H1 (cell line): ENCODE data around the gene RNF220. TPM values are rescaled to one million over a fixed set of nuclear protein-coding genes. Genes with fewer than 3 reads are reported as not detected.

Experiments
- CTCF ChIA-PET: fragments of 300-600 bp; sonication (Branson Sonifier 250); formaldehyde crosslinking; loops from one replicate; lab custom pipeline; 2021; ENCODE audit not compliant: partially characterized antibody; lab: Charles Lee
- POLR2A ChIA-PET: fragments of 300-600 bp; sonication (Branson Sonifier 250); formaldehyde crosslinking; loops from one replicate; lab custom pipeline; 2021; ENCODE audit warnings: inconsistent platforms; ENCODE audit not compliant: partially characterized antibody; lab: Charles Lee
- DNase-seq, 2 experiments: peaks; one replicate each; pipeline versions ENCODE4 v3.0.0 to v3.0.0-alpha.2; 2010 to 2022; ENCODE audit warnings: low spot score in 2 of 2, low read depth in 1 of 2, mixed read lengths in 1 of 2
- FAIRE-seq: peaks from 2 replicates; lab custom pipeline; 2011; peaks lifted over from hg19 to GRCh38; lab: Jason Lieb, UNC
- H2AFZ ChIP-seq: 2 replicates; pipeline ENCODE4 v1.8.1; 2012; ENCODE audit warnings: low read length, inconsistent platforms
- H2AK5ac ChIP-seq: 2 replicates; pipeline ENCODE4 v1.6.1; 2013; ENCODE audit warnings: low read depth, low read length
- H2BK120ac ChIP-seq: replicated peaks from 2 replicates; pipeline ENCODE3; 2013; ENCODE audit warnings: low read depth, low read length, inconsistent platforms
- H2BK12ac ChIP-seq: 2 replicates; pipeline ENCODE4 v1.6.1; 2013; ENCODE audit warnings: low read depth, low read length
- H2BK15ac ChIP-seq: 2 replicates; pipeline ENCODE4 v1.6.1; 2013; ENCODE audit warnings: low read length
- H2BK20ac ChIP-seq: 2 replicates; pipeline ENCODE4 v1.6.1; 2013; ENCODE audit warnings: low read length
- H2BK5ac ChIP-seq: 2 replicates; pipeline ENCODE4 v1.6.1; 2013; ENCODE audit warnings: low read depth, low read length
- H3K14ac ChIP-seq: 2 replicates; pipeline ENCODE4 v1.6.1; 2013; ENCODE audit warnings: inconsistent platforms; ENCODE audit not compliant: insufficient read length
- H3K18ac ChIP-seq: 2 replicates; pipeline ENCODE4 v1.6.1; 2013; ENCODE audit warnings: low read length; ENCODE audit errors: extremely low read depth
- H3K23ac ChIP-seq: 2 replicates; pipeline ENCODE4 v1.6.1; 2013; ENCODE audit warnings: inconsistent platforms; ENCODE audit not compliant: insufficient read length
- H3K23me2 ChIP-seq: 2 replicates; pipeline ENCODE4 v1.6.1; 2013; ENCODE audit warnings: low read depth, low read length
- H3K27ac ChIP-seq: 2 replicates; pipeline ENCODE4 v1.6.1; 2011; ENCODE audit warnings: low read depth, low read length, inconsistent platforms
- H3K27me3 ChIP-seq, 4 experiments: replicated peaks in 1 of 4; 1 replicate in 1 of 4; 2 replicates in 3 of 4; pipeline versions ENCODE4 v1.6.1 to v1.8.1; 2011 to 2013; ENCODE audit warnings: low read length in 3 of 4, mild to moderate bottlenecking in 3 of 4, inconsistent platforms in 2 of 4, mixed read lengths in 2 of 4, moderate library complexity in 1 of 4; ENCODE audit not compliant: control insufficient read depth in 3 of 4, insufficient read depth in 3 of 4; ENCODE audit errors: extremely low read depth in 1 of 4
- H3K36me3 ChIP-seq, 4 experiments: 2 replicates each; pipeline versions ENCODE4 v1.6.1 to v1.8.1; 2011 to 2013; ENCODE audit warnings: mild to moderate bottlenecking in 4 of 4, low read length in 3 of 4, moderate library complexity in 2 of 4, control low read depth in 1 of 4, inconsistent platforms in 1 of 4; ENCODE audit not compliant: insufficient read depth in 4 of 4, control insufficient read depth in 2 of 4
- H3K4ac ChIP-seq: replicated peaks from 2 replicates; pipeline ENCODE3; 2013; ENCODE audit warnings: low read length, low read depth, mixed read lengths, inconsistent platforms; ENCODE audit not compliant: insufficient read length
- H3K4me1 ChIP-seq, 4 experiments: replicated peaks in 1 of 4; 1 replicate in 1 of 4; 2 replicates in 3 of 4; pipeline versions ENCODE4 v1.6.1 to v1.8.1; 2011 to 2013; ENCODE audit warnings: low read length in 3 of 4, inconsistent platforms in 2 of 4, mixed read lengths in 1 of 4; ENCODE audit not compliant: insufficient read depth in 4 of 4, control insufficient read depth in 3 of 4
- H3K4me2 ChIP-seq, 2 experiments: 2 replicates each; pipeline versions ENCODE4 v1.6.1 to v1.8.1; 2011 to 2013; ENCODE audit warnings: low read depth in 2 of 2, low read length in 2 of 2, control low read depth in 1 of 2, inconsistent platforms in 1 of 2, mild to moderate bottlenecking in 1 of 2; ENCODE audit not compliant: insufficient read depth in 1 of 2
- H3K4me3 ChIP-seq, 4 experiments: fragments of 200-600, 300-600 bp in 1 of 4; sonication (generic), shearing (Covaris generic), sonication (Bioruptor Twin) in 1 of 4; 2 replicates each; pipeline versions ENCODE4 v1.5.1 to v1.8.1; 2011 to 2016; ENCODE audit warnings: low read length in 4 of 4, low read depth in 3 of 4, control low read depth in 2 of 4, inconsistent platforms in 2 of 4, mild to moderate bottlenecking in 2 of 4, mixed read lengths in 1 of 4, moderate library complexity in 1 of 4; ENCODE audit not compliant: insufficient read depth in 2 of 4; ENCODE audit errors: extremely low read depth in 1 of 4
- H3K56ac ChIP-seq: replicated peaks from 2 replicates; pipeline ENCODE3; 2013; ENCODE audit warnings: low read depth, mild to moderate bottlenecking, mixed read lengths, low read length, inconsistent platforms; ENCODE audit not compliant: insufficient read length
- H3K79me1 ChIP-seq: 2 replicates; pipeline ENCODE4 v1.6.1; 2013; ENCODE audit warnings: low read depth, low read length, control low read depth
- H3K79me2 ChIP-seq, 2 experiments: 2 replicates each; pipeline versions ENCODE4 v1.6.1 to v1.8.1; 2012 to 2013; ENCODE audit warnings: low read length in 2 of 2, mild to moderate bottlenecking in 2 of 2, inconsistent platforms in 1 of 2; ENCODE audit not compliant: insufficient read depth in 2 of 2, control insufficient read depth in 1 of 2
- H3K9ac ChIP-seq, 4 experiments: replicated peaks in 1 of 4; 1 replicate in 1 of 4; 2 replicates in 3 of 4; pipeline versions ENCODE4 v1.6.1 to v1.8.1; 2011 to 2013; ENCODE audit warnings: low read depth in 3 of 4, low read length in 3 of 4, control low read depth in 2 of 4, mild to moderate bottlenecking in 2 of 4, moderate library complexity in 2 of 4, inconsistent platforms in 1 of 4; ENCODE audit errors: extremely low read depth in 1 of 4
- H3K9me3 ChIP-seq, 2 experiments: 2 replicates each; pipeline versions ENCODE4 v1.6.1 to v1.8.1; 2012 to 2013; ENCODE audit warnings: mild to moderate bottlenecking in 2 of 2, moderate library complexity in 2 of 2, control low read depth in 1 of 2, inconsistent platforms in 1 of 2, low read depth in 1 of 2, low read length in 1 of 2, mixed read lengths in 1 of 2; ENCODE audit not compliant: insufficient read depth in 2 of 2
- H4K20me1 ChIP-seq, 2 experiments: replicated peaks in 1 of 2; 2 replicates each; pipeline versions ENCODE3 to v1.8.1; 2011 to 2013; ENCODE audit warnings: inconsistent platforms in 2 of 2, low read length in 2 of 2, mild to moderate bottlenecking in 1 of 2; ENCODE audit not compliant: insufficient read depth in 2 of 2, control insufficient read depth in 1 of 2
- H4K5ac ChIP-seq: 2 replicates; pipeline ENCODE4 v1.6.1; 2013; ENCODE audit warnings: low read length, low read depth, mixed read lengths, inconsistent platforms; ENCODE audit not compliant: insufficient read length
- H4K8ac ChIP-seq: 2 replicates; pipeline ENCODE4 v1.8.0; 2013; ENCODE audit warnings: mild to moderate bottlenecking, moderate library complexity, low read length, inconsistent platforms; ENCODE audit not compliant: insufficient read depth; ENCODE audit errors: extremely low read depth
- H4K91ac ChIP-seq: replicated peaks from 2 replicates; pipeline ENCODE3; 2013; ENCODE audit warnings: low read length, mixed read lengths, inconsistent platforms; ENCODE audit not compliant: insufficient read length
- CTCF ChIP-seq, 3 experiments: IDR thresholded peaks; 1 replicate in 2 of 3; 2 replicates in 1 of 3; pipeline versions ENCODE4 v1.5.1 to v1.6.1; 2011; ENCODE audit warnings: low read length in 3 of 3, mild to moderate bottlenecking in 3 of 3, inconsistent platforms in 2 of 3, low read depth in 1 of 3, moderate library complexity in 1 of 3; ENCODE audit not compliant: insufficient read depth in 1 of 3; ENCODE audit errors: control extremely low read depth in 1 of 3
- FOSL1 ChIP-seq: IDR thresholded peaks from 2 replicates; pipeline ENCODE4 v1.6.1; 2011; ENCODE audit warnings: mild to moderate bottlenecking, low read depth, low read length, moderate library complexity; ENCODE audit not compliant: insufficient read depth
- GABPA ChIP-seq: IDR thresholded peaks from 2 replicates; pipeline ENCODE4 v1.6.1; 2011; ENCODE audit warnings: mild to moderate bottlenecking, low read length, moderate library complexity, borderline replicate concordance; ENCODE audit not compliant: insufficient read depth
- JUN ChIP-seq: IDR thresholded peaks from 2 replicates; pipeline ENCODE4 v1.6.1; 2011; ENCODE audit warnings: low read depth, mild to moderate bottlenecking, improper control_type of control experiment, low read length
- KDM5A ChIP-seq: fragments of 200-600 bp; IDR thresholded peaks from 2 replicates; pipeline ENCODE4 v1.7.1; 2012; ENCODE audit warnings: mild to moderate bottlenecking, low read length, inconsistent platforms, mixed read lengths
- SIN3A ChIP-seq, 2 experiments: IDR thresholded peaks in 1 of 2; conservative IDR thresholded peaks in 1 of 2; 2 replicates each; pipeline ENCODE4 v1.6.1; 2011 to 2012; ENCODE audit warnings: low read length in 2 of 2, improper control_type of control experiment in 1 of 2, low read depth in 1 of 2, mild to moderate bottlenecking in 1 of 2
- SIRT6 ChIP-seq: IDR thresholded peaks from one replicate; pipeline ENCODE4 v1.7.1; 2012; ENCODE audit warnings: low read length, inconsistent platforms
- WGBS, 2 experiments: shearing (Covaris generic) in 1 of 2; methylation state at CpG; one replicate each; pipeline versions ENCODE4 v1.1.6 to v1.1.7; 2013 to 2015; ENCODE audit warnings: low lambda C conversion rate in 2 of 2, mixed read lengths in 2 of 2, inconsistent platforms in 1 of 2, low coverage in 1 of 2, missing lambda C conversion rate in 1 of 2; ENCODE audit not compliant: insufficient replicate concordance in 2 of 2, insufficient coverage in 1 of 2, insufficient read length in 1 of 2; ENCODE audit errors: extremely low coverage in 1 of 2, missing lambda C conversion rate in 1 of 2; 5-methylcytosine and 5-hydroxymethylcytosine counted together
- polyA plus RNA-seq, 7 experiments: library from polyadenylated mRNA; depleted of rRNA in 3 of 7; stranded (reverse) in 5 of 7; unstranded in 2 of 7; fragments of >200 nt in 5 of 7; fragments of 200-250 nt in 2 of 7; gene quantifications; 1 replicate in 5 of 7; 2 replicates in 1 of 7; 4 replicates in 1 of 7; pipeline versions ENCODE4 v1.2.1 to v1.2.3, GENCODE V29; 2011 to 2013; ENCODE audit warnings: missing spikeins in 2 of 7, mixed read lengths in 2 of 7
- total RNA-seq: library from RNA; stranded (reverse); fragmentation: NEBNext Ultra II Directional; extraction: Animal tissue kit (Norgen Biotek cat#: 25700); gene quantifications from 2 replicates; pipeline ENCODE4 v1.2.1, GENCODE V29; 2021

The RNF220 gene
- total and polyA plus RNA-seq, 2 of the 8 experiments (the other 6 are each of a cell fraction or from before 2014, with no cell fraction given), result 123 to 160 TPM

GRCh38 chr1:44566281-44567046 lies 161.4 kb downstream of the RNF220 start:
- H3K27me3 ChIP-seq, result peaks cover 0 to 15% (median 5%) of the 10 kb centered on the region in 4 experiments; a peak in 4 of 7 replicates

More at GRCh38 chr1:44566281-44567046, 161.4 kb downstream of the RNF220 start:
- ChIA-PET POLR2A (interaction anchor here (1.1 kb wide), 1 partner anchor 23 kb away, joined by 4 read pairs; no protein-coding TSS in a partner anchor), CTCF (interaction anchor here (0.7 to 11.1 kb wide), 16 partner anchors 11 to 251 kb away, joined by 3 to 112 read pairs (median 4); no protein-coding TSS in a partner anchor)
- Histone ChIP-seq H3K4me2 (no peak overlapping the region), H4K5ac (no peak overlapping the region), H3K4ac (no peak overlapping the region), H2BK15ac (no peak overlapping the region), H3K4me1 (peaks cover 0 to 10% (median 3%) of the 10 kb centered on the region in 4 experiments; a peak in 5 of 7 replicates), H4K8ac (no peak overlapping the region; the same call in 1 of the 2 replicates), H3K9me3 (no peaks in the 10 kb centered on the region), H3K36me3 (no peaks in the 10 kb centered on the region), H3K14ac (no peak overlapping the region), H2BK5ac (no peak overlapping the region), H2BK12ac (no peak overlapping the region), H2BK20ac (no peak overlapping the region), H4K91ac (no peak overlapping the region), H2AFZ (no peak overlapping the region), H4K20me1 (peaks cover 0 to 2% of the 10 kb centered on the region in 2 experiments), H3K56ac (no peak overlapping the region), H2AK5ac (no peak overlapping the region), H3K79me1 (no peaks in the 10 kb centered on the region), H3K23me2 (no peaks in the 10 kb centered on the region), H3K4me3 (no peak overlapping the region), H2BK120ac (no peak overlapping the region), H3K27ac (no peak overlapping the region), H3K9ac (no peak overlapping the region; a peak in 1 of 7 replicates), H3K23ac (no peak overlapping the region), H3K79me2 (no peaks in the 10 kb centered on the region), H3K18ac (no peak overlapping the region)
- WGBS, 2 experiments, result 93% methylated on average over 7 of the region's 7 CpGs; no CpG with 5 or more reads in 1 of the 2 experiments
- no peak for TF ChIP-seq FOSL1
- TF ChIP-seq GABPA, result no peak
- no peak for TF ChIP-seq SIN3A (conservative IDR thresholded peaks at IDR 0.05 in 1 of 2, IDR thresholded peaks at IDR 0.05 in 1 of 2; ENCODE audit: low read depth in 1 of 2, low read length in 2 of 2)
- TF ChIP-seq SIRT6, result no peak
- no peak for TF ChIP-seq JUN
- TF ChIP-seq CTCF (IDR thresholded peaks at IDR 0.05; ENCODE audit: control extremely low read depth in 1 of 3, insufficient read depth in 1 of 3, low read depth in 1 of 3, low read length in 3 of 3), result no peak
- TF ChIP-seq KDM5A, result no peak
- no peak for DNase-seq
- no peak for FAIRE-seq
